HG03280 (cell line): Measurements from ENCODE around the gene EFNA1.
A peak's percentile ranks its signal among the peaks of the same experiment; 100 is the strongest.
"Not testable (repeated sequence)": the region's sequence is repeated elsewhere in the genome, so short reads cannot be mapped to it uniquely, and the experiment has no call there.

Experiments used
- ATAC-seq: cut with Tn5 transposase; IDR thresholded peaks from one replicate; pipeline ENCODE4 v1.9.1; 2021; ENCODE audit warnings: mild to moderate bottlenecking, moderate library complexity; ENCODE audit not compliant: unreplicated experiment

Gene EFNA1

GRCh38 chr1:155140630-155140953 is 12.9 kb downstream of the EFNA1 start:
- no peak for ATAC-seq

GRCh38 chr1:155141749-155142148 is 14.1 kb downstream of the EFNA1 start:
- ATAC-seq, result no peak

GRCh38 chr1:155145491-155145890 is 17.8 kb downstream of the EFNA1 start:
- no peak for ATAC-seq

DNA sequence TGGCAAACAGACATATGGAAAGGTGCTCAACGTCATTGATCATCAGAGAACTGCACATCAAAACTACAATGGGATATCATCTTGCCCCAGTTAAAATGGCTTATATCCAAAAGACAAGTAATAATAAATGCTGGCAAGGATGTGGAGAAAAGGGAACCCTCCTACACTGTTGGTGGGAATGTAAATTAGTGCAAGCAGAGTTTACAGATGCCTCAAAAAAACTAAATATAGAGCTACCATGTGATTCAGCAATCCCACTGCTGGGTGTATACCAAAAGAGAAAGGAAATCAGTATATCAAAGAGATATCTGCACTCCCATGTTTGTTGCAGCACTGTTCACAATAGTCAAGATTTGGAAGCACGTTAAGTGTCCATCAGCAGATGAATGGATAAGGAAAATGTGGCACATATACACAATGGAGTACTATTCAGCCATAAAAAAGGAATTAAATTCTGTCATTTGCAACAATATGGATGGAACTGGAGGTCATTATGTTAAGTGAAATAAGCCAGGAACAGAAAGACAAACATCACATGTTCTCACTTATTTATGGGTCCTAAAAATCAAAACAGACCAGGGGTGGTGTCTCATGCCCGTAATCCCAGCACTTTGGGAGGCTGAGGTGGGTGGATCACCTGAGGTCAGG is 28.4 kb downstream of the EFNA1 start:
- ATAC-seq, result not testable (repeated sequence)

GRCh38 chr1:155158991-155159390 is 31.3 kb downstream of the EFNA1 start:
- ATAC-seq, result no peak

DNA sequence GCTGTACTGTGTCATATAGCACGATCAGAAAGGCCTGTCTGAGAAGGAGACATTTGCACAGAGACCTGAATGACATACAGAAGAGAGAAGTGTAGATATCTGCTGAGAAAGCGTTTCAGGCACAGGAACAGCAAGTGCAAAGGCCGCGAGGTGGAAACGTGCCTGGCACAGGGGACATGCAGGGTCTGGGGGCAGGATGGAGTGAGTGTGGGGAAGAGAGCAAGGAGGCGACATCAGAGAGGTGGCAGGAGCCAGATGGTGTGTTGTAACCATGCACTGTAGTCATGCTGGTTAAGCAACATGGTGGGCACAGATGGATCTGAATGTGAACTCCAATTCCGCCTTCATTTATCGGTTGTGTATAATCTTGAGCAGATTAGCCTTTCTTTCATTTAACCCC is 32.5 kb downstream of the EFNA1 start:
- ATAC-seq, result no peak

- not testable (repeated sequence) for ATAC-seq
Observed at GRCh38 chr1:155162631-155163030, 35.0 kb downstream of the EFNA1 start.

DNA sequence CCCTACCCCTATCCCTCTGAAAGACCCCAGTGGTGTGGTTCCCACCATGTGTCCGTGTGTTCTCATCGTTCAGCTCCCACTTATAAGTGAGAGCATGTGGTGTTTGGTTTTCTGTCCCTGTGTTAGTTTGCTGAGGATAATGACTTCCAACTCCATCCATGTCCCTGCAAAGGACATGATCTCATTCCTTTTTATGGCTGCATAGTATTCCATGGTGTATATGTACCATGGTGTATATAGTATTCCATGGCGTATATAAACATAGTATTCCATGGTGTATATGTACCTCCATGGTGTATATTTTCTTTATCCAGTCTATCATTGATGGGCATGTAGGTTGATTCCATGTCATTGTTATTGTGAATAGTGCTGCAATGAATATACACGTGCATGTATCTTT is 36.1 kb downstream of the EFNA1 start:
- not testable (repeated sequence) for ATAC-seq

- not testable (repeated sequence) for ATAC-seq
Observed at GRCh38 chr1:155164625-155165024, 36.9 kb downstream of the EFNA1 start.

DNA sequence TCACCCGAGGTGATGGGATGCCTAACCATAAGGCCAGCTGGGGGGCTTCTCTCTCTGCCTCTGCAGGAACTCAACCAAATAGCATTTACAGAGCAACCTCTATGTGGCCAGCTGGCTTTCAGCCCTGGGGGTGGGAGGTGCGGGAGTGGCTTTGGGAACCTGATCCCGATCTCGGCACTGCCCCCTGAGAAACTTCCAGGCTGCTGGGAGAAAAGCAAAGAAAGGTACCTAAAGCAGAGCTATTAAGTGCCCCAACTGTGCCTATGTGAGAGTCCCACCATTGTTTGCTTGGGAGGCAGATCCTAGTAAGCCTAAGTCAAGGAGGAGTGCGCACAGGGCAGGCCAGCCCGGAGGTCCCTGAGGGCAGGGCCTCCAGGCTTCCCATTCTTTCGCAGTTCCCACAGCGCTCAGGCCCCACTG is 38.4 kb downstream of the EFNA1 start:
- no peak for ATAC-seq

DNA sequence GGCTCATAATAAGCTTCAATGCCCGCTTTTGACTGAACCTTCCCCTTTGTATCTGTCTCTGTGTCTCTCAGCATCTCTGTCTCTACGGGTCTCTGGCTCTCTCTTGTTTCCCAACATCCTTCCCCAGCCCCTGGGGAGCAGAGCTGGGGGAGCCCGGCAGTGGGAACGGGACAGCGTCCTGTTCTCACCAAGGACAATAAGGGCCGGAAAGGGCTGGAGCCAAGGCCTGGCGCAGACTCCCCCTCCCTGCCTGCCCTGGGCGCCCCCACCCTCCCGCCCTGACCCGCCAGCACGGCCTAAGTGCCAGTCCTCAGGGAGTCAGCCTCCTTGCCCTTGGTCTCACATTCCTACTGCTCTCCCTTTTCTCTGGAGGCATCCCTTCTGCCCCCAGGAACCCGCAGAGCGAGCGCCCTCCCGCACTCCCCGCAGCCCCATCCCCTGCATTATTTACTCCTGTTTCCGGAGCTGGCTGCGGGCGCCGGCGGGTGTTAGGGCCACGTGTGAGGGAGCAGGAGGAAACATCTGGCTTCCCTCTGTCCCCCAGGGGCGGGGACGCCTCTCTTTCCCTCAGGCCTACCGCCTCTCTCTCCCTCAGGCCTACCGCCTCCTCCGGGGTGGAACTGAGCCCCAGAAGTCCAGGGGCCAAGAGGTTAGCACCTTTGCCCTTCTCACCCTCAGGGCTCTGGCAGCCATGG is 38.9 kb downstream of the EFNA1 start:
- no peak for ATAC-seq

DNA sequence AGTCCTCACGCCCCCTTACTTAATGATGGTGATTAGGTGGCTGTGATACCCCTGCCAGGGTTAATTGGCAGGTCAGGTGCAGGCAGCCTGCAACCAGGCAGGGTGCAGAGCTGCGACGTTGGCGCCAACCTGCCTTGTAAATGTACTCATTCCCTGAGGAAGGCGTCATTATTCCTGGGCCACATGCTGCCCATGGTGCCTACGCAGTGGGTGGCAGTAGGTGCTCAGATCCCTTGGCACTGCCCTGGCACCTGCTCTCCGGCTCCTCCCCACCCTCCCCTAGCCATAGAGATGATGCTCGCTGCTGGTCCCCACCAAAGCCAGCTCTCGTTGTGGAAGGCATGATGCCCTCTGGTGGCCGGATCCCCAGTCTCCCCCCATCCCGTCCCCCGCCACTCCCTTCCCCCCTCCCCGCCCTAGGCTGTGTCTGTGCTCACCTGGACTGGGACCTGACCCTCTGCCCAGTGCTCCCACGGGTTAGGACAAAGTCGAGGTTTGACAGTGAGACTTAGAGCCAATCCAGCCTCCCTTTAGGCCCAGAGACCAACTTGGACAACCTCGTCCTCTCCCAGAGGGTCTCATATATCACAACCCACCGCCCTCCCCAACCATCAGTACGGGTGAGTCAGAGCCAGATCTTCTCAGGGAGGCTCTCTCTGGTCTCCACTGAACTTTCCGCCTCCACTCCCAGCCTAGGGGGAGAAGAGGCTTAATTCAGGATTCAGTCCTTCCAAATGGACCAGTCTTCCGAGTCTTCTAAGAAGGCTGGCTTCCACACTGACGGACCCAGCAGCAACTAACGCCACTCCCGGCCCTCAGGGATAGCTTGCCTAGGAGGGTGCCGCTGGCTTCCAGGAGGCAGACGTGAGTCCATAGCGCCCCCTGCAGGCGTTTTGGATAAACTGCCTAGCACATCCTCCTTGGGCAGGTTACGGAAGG is 39.8 kb downstream of the EFNA1 start:
- ATAC-seq, result no peak

DNA sequence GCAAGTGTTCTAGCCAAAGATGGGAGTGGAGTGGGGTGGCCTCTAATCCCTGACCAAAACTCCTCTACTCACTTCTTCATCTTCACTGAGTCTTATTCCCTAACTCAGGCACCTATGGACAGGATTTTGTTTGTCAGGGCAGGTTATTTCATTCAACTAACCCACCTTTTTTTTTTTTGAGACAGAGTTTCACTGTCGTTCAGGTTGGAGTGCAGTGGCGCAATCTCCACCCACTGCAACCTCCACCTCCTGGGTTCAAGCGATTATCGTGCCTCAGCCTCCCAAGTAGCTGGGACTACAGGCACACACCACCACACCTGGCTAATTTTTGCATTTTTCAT is 40.4 kb downstream of the EFNA1 start:
- not testable (repeated sequence) for ATAC-seq

DNA sequence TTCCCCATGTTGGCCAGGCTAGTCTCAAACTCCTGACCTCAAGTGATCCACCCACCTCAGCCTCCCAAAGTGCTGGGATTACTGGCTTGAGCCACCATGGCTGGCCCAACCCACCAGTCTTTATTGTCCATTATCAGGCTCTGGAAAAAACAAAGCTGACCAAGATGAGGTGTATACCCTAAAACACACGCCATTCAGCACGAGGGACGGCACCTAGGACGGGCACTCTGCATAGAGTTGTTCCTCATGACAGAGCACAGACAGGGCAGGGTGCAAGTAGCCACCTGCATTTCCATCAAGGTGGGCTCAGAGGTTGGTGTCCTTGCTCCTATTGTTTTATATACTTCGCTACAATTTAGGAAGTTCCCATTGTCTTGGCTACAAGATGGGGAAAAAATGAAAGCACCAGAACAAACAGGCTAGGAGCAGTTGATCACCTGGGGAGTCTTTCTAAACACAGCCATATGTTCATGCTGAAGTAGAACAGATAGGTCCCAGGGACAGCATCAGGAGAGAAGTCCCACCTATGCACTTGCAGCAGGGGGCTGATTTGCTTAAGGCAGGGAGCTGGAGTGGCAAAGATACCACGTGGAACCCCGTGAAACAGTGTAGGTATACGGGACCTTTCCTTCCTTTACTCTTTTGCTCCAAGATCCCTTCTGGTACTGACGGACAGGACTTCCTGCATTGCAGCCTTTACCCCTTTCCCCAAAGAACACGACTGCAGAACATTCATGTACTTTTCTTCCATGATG is 41.0 kb downstream of the EFNA1 start:
- no peak for ATAC-seq

GRCh38 chr1:155169541-155169940 is 41.9 kb downstream of the EFNA1 start:
- no peak for ATAC-seq

GRCh38 chr1:155170101-155170785 is 42.6 kb downstream of the EFNA1 start:
- ATAC-seq, result no peak

GRCh38 chr1:155170806-155171205 is 43.1 kb downstream of the EFNA1 start:
- ATAC-seq, result no peak

GRCh38 chr1:155171836-155172731 is 44.4 kb downstream of the EFNA1 start:
- ATAC-seq, result peak; percentile 17

GRCh38 chr1:155172732-155173477 is 45.2 kb downstream of the EFNA1 start, which contains the start of gene KRTCAP2:
TSS of gene KRTCAP2 (minus strand) at chr1:155173304. CDS start at chr1:155173224, 80 bp downstream.
- ATAC-seq, result peak; percentile 80
